ENCODE data around the gene SPRN.
A peak's percentile ranks its signal among the peaks of the same experiment; 100 is the strongest.
"Not testable (repeated sequence)": the region's sequence is repeated elsewhere in the genome, so short reads cannot be mapped to it uniquely, and the experiment has no call there.

Gene SPRN

GRCh38 chr10:133386951-133387350 lies 37.5 kb downstream of the SPRN start:
- not testable (repeated sequence) for DNase-seq (ENCODE audit: low spot score)

- no peak for DNase-seq (ENCODE audit: low spot score)
Measured at GRCh38 chr10:133385214-133385613, 39.2 kb downstream of the SPRN start.

GRCh38 chr10:133384071-133384470 lies 40.4 kb downstream of the SPRN start:
- no peak for DNase-seq (ENCODE audit: low spot score)

GRCh38 chr10:133383551-133383950 lies 40.9 kb downstream of the SPRN start:
- no peak for DNase-seq (ENCODE audit: low spot score)

- no peak for DNase-seq (ENCODE audit: low spot score)
Measured at GRCh38 chr10:133381036-133381435, 43.4 kb downstream of the SPRN start.

GRCh38 chr10:133379801-133380666 lies 44.4 kb downstream of the SPRN start:
- peak; percentile 38 for DNase-seq (ENCODE audit: low spot score)

GRCh38 chr10:133379152-133379800 lies 45.1 kb downstream of the SPRN start, which contains the start of gene PAOX:
PAOX (plus strand) TSS chr10:133379262; CDS start chr10:133379317, 55 bp downstream.
- peak; percentile 93 for DNase-seq (ENCODE audit: low spot score)

GRCh38 chr10:133378251-133379096 lies 46.0 kb downstream of the SPRN start:
- DNase-seq (ENCODE audit: low spot score): peak; percentile 65

- DNase-seq (ENCODE audit: low spot score): peak; percentile 41
Measured at GRCh38 chr10:133377818-133378250, 46.6 kb downstream of the SPRN start.

GRCh38 chr10:133377025-133377817 lies 47.2 kb downstream of the SPRN start:
- no peak for DNase-seq (ENCODE audit: low spot score)

GRCh38 chr10:133376183-133376582 lies 48.2 kb downstream of the SPRN start:
- not testable (repeated sequence) for DNase-seq (ENCODE audit: low spot score)

- DNase-seq (ENCODE audit: low spot score): no peak
Measured at GRCh38 chr10:133375357-133376115, 48.9 kb downstream of the SPRN start.

- peak; percentile 100 for DNase-seq (ENCODE audit: low spot score)
Measured at GRCh38 chr10:133373174-133374090, 51.0 kb downstream of the SPRN start, which contains the start of gene ECHS1. ECHS1 (minus strand) TSS chr10:133373354; CDS start chr10:133373333, 21 bp downstream.

GRCh38 chr10:133372507-133372906 lies 51.9 kb downstream of the SPRN start:
- DNase-seq (ENCODE audit: low spot score): peak; percentile 51
